NCI-H1048 (cell line): ENCODE results near the gene CREG2.
"Not testable (repeated sequence)": the region's sequence is repeated elsewhere in the genome, so short reads cannot be mapped to it uniquely, and the experiment has no call there.

Experiments used
- DNase-seq: peaks from one replicate; lab custom pipeline; 2025; lab: John Stamatoyannopoulos, UW

Gene CREG2

DNA sequence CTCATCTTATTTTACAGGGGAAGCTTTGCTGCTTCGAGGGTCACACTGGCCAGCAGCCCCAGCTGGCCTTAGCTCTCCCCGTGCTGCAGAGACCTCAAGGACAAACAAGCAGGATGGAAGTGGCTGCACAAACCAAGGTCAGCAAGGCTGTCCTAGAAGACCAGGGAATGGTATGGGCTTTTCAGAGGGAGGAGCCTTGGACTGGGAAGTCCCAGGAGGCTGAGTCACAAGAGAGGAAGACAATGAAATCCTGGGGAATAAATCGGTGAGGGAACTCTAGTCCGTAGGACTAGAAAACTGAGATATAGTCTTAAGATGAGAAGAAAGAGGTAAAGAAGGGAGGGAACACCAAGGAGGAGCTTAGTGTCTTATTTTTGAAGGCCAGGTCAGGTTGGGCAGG lies 15.7 kb downstream of the CREG2 start:
- DNase-seq = no peak

DNA sequence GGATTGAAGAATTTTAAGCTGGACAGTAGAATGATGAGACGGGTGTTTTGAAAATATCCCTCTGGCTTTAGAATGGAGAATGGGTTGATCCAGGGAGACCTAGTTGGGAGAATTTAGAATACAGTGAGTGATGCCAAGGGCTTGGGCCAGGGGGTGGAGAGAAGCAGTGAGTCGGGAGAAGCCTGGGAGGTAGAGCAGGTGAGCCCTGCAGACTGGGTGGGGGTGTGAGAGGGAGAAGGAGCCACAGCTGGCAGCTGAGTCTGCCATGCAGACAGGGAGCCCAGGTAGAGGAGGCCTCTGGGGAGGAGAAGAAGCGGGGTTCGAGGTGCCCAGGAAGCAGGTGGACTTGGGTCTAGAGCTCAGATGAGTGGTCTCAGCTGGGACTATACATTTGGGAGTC lies 18.2 kb downstream of the CREG2 start:
- DNase-seq = no peak

DNA sequence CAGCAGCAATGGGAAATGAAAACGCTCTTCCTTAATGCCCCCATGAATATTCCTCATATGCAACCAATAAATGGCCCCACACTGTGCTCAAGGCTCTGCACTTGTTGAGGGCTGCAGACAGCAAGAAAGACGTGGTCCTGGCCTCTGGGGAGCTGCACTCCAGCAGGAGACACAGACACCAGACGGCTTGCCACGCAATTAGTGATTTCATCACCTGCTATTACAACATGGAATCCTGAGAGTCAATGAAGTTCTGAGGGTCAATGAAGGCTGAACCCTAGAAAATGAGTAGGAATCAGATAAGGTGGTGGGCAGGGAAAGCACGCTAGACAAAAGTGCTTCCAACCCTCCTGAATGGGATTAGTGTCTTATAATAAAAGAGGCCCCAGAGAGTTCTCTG lies 18.9 kb downstream of the CREG2 start:
- no peak for DNase-seq

DNA sequence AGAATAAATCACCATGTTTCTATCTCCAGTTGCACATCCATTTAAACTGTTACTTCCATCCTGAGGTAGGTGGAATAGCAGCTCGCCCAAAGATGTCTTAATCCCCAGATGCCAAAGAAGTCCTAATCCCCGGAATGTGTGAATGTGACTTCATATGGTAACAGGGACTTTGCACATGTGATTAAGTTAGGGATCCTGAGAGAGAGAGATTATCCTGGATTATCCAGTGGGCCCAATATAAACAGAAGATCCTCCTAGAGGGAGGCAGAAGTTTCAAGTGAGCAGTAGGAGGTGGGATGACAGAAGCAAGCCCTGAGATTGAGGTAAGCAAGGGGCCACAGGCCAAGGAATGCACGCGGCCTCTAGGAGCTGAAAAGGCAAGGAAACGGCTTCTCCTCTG lies 19.8 kb downstream of the CREG2 start:
- DNase-seq = no peak

DNA sequence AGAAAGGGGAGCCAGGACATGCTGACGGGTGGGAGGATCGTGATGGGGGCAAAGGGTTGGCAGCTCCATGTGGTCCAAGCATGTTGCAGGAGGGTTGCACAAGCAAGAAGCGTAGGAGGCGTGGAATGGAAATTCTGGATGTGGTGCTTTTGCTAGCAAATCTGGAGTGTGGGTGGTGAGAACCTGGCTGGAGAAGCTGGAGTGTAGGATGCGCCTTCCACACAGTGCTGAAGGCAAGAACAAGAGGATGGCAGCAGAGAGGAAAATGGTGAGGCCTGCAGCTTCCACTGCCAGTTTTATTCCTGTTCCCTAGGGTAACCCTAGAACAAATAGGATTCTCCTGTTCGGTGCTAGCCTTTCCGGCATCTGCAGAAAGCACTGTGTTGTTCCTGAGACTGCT lies 22.4 kb downstream of the CREG2 start:
- no peak for DNase-seq

DNA sequence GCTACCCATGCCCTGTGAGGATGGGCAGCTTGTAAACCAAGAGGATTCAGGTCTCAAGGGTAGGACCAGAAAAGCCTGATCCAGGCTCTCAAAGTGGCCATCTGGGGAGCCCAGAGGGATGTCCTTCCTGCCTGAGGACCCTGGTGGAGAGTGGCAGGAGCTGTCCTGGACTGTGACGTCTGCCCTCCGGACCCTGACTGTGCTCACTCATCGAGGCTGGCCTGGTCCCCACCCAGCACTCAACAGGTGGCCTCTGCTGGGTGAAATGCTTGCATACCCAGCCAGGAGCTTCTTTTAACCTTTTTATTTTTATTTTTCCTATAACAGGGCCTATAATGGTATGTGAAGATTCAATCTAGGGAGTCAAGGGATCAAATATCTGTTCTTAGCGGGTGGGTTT lies 24.5 kb downstream of the CREG2 start:
- no peak for DNase-seq

DNA sequence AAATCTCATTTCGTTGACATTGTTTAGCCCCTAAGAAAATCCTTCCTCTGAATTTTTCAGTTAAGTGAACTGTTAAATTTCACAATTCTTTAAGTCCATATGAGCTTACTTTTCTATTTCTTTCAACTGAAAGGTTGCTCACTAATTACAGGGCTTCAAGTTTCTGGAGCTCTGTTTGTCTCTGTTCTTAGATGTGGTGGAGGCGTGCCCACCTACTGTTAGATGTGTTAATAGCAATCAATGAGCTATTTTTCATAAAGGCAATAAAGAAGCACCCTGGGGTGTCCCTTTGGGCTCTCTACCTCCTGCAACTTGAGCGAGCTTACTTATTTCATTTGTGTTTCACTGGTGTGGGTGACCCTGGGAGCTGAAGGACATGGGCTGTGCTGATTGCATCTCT lies 25.0 kb downstream of the CREG2 start:
- no peak for DNase-seq

DNA sequence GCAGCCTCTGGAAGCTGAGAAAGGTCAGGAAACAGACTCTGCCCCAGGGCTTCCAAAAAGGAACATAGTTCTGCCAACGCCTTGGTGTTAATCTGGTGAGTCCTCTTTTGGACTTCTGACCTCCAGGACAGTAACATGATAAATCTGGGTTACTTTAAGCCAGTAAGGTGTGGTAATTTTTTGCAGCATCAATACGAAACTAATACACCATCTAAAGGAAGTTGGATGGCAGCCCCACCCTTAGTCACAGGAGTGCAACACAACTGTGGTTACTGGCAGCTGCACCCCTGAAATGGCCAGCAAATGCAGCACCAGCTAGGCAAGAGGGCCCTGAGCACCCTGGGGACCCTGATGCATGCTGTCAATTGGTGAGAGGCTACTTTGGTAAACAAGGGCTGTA lies 25.8 kb downstream of the CREG2 start:
- no peak for DNase-seq

DNA sequence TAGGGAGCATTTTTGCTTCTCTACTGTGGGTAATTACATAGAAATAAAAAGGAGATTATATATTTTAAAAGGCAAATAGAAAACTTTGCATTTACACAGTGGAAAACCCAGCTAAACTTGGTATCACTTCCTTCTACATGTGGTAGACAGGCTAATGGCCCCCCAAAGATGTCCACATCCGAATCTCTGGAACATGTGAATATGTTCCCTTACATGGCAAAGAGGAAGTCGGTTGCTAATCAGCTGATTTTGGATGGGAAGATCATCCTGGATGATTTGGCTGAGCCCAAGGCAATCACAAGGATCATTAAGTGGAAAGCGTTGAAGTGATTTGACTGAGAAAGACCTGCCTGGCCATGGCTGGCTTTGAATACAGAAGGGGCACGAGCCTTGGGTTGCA lies 26.2 kb downstream of the CREG2 start:
- DNase-seq = no peak

DNA sequence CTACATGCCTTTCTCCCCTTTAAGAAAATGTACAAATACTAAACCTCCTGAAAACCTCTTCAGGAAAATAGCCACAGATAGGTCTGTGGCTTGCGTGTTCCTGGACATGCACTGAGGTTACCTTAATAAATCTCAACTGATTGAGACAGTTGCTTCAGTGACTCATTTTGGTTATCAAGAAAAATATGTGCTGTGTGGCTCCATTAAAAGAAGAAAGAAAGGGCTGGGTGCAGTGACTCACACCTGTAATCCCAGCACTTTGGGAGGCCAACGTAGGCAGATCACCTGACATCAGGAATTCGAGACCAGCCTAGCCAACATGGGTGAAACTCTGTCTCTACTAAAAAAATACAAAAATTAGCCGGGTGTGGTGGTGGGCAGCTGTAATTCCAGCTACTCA lies 27.1 kb downstream of the CREG2 start:
- no peak for DNase-seq

DNA sequence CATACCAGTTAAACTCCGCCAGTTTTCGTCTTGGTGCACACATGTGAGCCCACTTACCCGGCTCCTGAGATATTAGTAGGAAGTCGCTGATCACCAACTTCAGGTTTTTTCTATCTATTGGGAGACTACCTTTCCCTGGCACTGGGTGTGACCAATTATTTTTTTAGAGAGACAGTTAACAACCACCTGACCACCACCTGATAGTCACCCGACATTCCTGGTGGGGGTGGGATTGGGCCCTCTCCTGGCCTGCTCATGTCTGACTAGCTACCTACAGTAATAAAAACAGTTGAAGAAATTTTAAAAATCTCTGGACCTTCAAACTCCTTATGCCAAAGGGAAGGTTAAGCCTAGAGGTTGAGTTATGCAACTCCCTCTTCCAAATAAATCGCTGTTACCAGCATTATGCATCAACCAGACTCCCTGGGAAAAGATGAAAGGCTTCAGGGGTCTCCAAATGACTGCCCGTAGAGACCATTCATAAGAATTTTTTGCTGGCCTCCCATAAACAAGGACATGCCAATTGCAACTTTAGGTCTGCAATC lies 27.8 kb downstream of the CREG2 start:
- DNase-seq = no peak

DNA sequence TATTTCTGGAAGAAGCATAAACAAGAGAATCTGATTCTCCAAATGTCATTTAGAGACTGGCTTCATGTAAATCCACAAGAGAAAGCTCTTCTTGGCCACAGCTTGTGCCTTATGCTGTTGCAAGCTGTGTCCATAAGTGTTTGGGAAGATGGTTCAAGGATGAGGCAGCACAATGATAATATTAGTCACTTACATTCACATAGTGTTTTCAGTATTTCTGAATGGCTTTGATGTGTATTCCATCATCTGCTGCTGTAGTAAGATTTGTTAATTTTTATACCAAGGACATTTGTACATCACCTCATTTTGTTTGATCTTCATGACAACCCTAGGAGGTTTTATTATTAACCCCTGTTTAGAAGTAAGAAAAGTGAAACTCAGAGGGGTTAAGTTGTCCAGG lies 29.9 kb downstream of the CREG2 start:
- no peak for DNase-seq

DNA sequence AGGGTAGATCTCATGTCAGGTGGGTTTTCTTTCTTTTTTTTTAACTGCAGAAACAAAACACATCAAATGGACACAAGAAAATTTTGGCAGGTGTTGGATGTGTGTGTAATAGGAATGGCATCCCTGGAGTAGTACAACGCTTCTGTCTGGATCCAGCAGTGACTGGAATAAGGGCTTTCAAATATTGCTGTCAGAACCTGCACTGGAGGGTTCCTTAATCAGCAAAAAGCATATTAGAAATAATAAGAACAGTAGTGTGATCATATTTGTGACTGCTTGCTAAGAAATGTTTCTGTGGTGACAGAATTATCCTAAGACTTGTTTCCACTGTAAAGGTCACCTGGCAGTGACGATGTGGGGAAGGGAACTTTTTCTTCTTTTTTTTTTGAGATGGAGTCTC lies 30.8 kb downstream of the CREG2 start:
- DNase-seq = no peak

DNA sequence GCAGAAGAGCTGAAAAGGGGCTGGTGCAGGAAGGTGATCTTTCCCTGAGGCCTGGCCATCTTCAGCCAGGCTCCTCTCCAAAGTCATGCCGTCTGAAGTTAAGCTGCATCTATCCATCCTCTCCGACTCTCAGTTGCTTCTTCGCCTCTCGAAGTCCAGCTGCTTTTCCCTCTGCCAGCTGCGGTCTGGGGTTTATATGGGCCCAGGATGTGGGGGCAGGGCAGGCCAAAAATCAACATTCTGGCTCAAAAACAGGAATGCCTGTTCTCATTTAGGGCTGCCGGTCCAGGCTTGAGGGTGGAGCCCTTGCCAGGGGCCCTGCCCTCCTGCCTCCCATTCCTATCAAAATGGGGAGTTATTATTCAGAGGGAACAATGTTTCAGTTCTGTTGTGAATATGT lies 31.2 kb downstream of the CREG2 start:
- no peak for DNase-seq

DNA sequence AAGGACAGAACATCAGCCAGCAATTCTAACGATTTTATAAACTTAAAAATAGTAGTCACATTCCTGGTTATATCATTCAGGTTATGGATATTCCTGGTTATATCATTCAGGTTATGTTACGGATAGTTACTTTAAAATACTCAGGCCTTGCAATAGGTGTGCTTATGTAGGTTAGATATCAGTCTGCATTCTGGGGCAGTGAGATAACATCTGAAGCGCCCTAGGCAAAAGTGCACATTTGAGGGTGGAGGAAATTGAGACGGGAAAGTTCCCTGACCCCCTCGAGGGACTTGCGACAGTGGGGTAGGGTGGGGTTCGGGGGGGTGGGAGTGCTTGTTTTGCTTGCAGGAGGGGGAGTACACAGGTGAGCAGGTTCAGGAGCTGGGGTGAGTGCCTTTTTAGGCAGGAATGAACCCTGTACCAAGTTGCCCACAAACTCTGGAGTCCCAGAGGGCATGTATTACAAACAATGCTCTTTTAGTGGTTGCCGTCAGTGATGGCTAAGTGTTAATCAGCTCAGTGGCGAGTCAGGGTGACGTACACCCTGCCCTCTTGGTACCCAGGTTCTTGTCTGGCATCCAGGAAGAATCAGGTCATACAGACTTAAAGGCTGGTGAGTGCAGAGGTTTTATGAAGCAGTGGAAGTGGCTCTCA lies 31.8 kb downstream of the CREG2 start:
- DNase-seq = no peak

DNA sequence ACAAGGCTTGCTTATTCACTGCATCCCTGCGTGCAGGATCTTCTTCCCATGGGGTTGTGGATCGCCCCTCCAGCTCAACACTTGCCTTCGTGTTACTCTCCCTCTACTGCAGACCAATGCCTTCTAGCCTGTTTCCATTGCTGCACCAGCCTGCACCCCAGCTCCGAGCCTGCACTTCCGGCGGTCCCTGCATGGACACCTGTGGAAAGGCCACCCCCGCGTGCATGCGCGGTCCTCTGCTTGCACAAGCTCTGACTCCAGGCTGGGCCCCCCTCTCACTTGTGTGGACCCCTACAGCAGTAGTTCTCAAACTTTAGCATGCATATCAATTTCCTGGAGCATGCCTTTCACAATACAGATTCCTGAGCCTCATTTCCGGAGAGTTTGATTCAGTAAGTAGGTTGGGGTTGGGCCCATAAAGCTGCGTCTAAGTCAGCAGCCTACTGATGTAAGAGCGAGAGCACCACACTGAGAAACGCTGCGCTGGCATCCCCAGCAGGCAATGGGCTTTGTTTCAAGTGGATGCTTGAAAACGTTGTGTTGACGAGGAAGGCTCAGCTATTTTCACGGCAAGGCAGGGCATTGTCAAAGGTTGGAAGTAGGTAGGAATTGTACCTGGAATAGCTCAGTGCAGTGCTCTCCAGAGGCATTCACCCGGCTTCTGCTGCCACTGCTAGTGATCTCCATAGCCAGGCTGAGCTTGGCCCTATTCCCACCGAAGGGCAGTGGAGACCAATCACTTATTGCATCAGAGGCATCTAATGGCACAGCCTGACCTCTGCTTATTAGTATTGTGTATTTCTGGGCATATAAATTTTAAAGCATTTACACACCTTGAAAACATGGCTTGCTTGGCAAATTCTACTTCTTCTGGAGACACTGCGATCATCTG lies 32.6 kb downstream of the CREG2 start:
- no peak for DNase-seq

DNA sequence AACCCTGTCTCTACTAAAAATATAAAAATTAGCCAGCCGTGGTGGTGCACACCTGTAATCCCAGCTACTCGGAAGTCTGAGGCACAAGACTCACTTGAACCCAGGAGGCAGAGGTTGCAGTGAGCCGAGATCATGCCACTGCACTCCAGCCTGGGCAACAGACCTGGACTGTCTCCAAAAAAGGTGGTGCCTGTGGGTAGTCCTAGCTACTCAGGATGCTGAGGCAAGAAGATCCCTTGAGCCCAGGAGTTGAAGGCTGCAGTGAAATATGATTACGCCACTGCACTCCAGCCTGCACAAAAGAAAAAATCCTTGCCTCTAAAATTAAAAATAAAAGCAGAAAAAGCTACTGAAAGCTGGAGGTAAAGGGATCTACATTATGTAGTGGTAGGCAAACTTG lies 34.7 kb downstream of the CREG2 start:
- not testable (repeated sequence) for DNase-seq

DNA sequence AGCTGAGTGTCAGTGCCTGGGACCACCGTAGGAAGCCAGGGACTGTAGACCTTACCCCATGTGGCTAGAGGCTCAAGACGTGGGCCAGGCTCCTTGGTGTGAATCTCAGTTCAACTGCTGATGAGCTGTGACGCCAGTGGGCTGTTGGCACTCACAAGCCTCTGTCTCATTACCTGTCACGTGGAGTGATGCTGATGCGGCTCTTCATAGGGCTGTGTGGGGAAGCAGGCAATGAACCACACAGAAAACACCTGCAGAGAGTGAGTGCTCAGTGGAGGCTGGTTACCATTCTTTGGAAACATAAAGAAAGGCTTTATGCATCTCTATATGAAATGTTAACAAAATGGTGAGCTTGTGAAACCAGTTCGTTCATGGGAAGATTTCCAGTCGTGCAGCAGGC lies 36.1 kb downstream of the CREG2 start:
- DNase-seq = no peak

DNA sequence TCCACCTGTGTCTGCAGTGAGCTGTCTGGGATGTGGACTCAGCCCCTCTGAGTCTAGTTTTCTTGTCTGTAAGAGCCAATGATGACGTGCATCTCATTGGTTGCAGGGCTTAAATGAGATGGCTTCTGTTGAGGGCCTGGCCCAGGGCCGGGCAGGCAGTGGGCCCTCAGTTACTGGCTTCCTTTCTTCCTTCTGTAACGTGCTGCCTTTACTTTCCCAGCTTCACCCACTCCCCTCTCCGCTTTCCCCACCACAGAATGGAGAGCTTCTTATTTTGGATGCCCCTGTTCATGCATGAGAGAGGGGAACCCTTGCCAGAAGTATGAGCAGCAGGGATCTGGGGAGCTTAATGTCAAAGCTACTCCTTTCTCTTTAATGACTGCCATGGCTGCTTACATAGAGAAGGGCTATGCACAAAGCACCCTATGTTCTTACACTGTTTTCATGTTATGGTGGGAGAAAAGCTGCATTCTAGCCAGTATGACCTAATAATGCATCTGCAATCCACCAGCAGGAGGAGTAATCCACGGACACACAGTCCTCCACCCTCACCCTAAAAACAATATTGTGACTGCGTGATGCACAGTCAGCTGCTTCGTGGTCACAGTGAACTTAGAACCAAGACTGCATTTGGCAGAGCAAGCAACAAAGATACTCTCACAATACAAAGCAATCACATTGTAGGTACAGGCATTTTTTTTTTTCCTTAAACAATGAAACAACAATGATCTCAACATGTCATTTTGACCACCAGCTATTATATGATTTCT lies 37.2 kb downstream of the CREG2 start:
- no peak for DNase-seq

DNA sequence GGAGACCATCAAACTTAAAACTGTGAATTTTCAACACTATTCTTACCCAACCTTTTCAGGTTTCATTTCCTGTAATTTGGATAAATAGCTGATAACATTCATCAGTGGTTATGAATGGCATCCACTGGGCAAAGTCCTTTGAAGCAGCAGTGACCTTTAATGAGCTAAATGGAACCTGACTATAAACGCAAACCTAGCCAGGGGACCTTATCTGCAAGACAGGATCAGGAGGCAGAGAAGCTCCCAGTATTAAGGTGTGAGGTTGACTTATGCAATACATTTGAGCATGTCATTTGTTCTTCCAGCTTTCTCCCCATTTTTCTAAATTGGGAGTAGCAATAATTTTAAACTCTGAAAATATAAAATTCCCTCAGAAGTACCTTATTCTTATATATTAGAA lies 38.4 kb downstream of the CREG2 start:
- DNase-seq = no peak

DNA sequence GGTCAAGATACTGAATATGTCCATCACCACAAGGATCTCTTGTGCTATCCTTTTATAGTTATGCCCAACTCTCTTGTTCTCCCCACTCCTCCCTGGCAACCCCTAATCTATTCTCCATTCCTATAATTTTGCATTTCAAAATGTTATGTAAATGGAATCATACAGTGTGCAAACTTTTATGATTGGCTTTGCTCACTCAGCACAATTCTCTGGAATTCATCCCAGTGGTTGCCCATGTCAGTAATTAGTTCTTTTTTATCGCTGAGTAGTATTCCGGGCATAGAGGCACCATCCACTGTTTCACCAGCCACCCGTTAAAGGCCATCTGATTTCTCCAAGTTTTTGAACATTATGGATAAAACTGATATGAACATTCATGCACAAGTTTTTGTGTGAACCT lies 40.4 kb downstream of the CREG2 start:
- no peak for DNase-seq

DNA sequence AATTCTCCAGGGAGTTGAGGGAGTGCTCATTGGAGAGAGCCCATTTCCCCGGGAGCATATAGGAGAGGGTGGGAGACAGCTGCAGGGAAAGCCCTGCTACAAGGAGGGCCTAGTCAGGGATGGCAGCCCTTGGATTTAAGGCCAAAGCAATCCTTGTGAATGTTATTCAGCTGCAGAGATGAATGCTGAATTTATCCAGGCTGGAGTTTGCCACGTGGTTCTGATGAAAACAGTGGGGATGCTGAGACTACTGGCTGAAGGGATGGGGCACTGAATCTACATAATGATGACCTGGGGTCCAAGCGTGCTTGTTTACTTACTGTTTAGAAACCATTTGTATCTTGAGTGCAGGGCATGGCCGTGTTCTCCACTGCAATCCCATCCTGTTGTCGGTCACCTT lies 43.2 kb downstream of the CREG2 start:
- no peak for DNase-seq

DNA sequence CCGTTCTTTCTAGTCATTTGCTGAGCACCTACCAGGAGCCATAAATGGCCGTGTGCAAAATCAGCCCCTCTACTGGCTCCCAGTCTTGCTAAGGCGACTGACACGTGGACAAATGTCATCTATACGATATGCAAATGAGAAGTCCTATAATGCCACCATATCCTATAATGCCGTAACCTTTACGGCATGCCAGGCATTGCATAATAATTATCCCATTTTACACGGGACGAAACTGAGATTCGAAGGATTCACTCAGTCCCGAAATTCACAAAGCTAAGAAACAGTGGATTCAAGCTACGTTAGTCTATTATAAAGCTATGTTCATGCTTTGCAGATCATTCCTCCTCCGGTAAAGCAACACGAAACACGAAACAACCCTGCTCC lies 44.7 kb downstream of the CREG2 start:
- no peak for DNase-seq
